Ramos (cell line): Measurements from ENCODE around the gene ADPRM.

Experiments
- in situ Hi-C: fragments of 300-500 bp; cut with MboI; formaldehyde crosslinking; loops from one replicate; pipeline ENCODE4 v1.14.3; 2022; ENCODE audit warnings: low sequenced_read_pairs; ENCODE audit not compliant: unreplicated experiment

The ADPRM gene

GRCh38 chr17:10737736-10738135 lies 40.3 kb downstream of the ADPRM start:
- in situ Hi-C loops: no loop called here

- in situ Hi-C loops: no loop called here
Measured at GRCh38 chr17:10738521-10739258, 41.3 kb downstream of the ADPRM start.

- in situ Hi-C loops: no loop called here
Measured at GRCh38 chr17:10739386-10739785, 42.0 kb downstream of the ADPRM start.

GRCh38 chr17:10741416-10742135 lies 44.2 kb downstream of the ADPRM start:
- in situ Hi-C loops: no loop called here

GRCh38 chr17:10742431-10742830 lies 45.0 kb downstream of the ADPRM start:
- in situ Hi-C loops: no loop called here

GRCh38 chr17:10743316-10744009 lies 46.1 kb downstream of the ADPRM start:
- in situ Hi-C loops: no loop called here

GRCh38 chr17:10744501-10745000 lies 47.2 kb downstream of the ADPRM start:
- in situ Hi-C loops: no loop called here

- in situ Hi-C loops: no loop called here
Measured at GRCh38 chr17:10745231-10745630, 47.8 kb downstream of the ADPRM start.

- in situ Hi-C loops: no loop called here
Measured at GRCh38 chr17:10748531-10749181, 51.3 kb downstream of the ADPRM start.

GRCh38 chr17:10750210-10750609 lies 52.8 kb downstream of the ADPRM start:
- in situ Hi-C loops: no loop called here

- in situ Hi-C loops: no loop called here
Measured at GRCh38 chr17:10751563-10751962, 54.2 kb downstream of the ADPRM start.

GRCh38 chr17:10752696-10753095 lies 55.3 kb downstream of the ADPRM start:
- in situ Hi-C loops: no loop called here

GRCh38 chr17:10754109-10754508 lies 56.7 kb downstream of the ADPRM start:
- in situ Hi-C loops: no loop called here

- in situ Hi-C loops: no loop called here
Measured at GRCh38 chr17:10754861-10755591, 57.6 kb downstream of the ADPRM start.

- in situ Hi-C loops: no loop called here
Measured at GRCh38 chr17:10755592-10756127, 58.3 kb downstream of the ADPRM start.

GRCh38 chr17:10756185-10756584 lies 58.8 kb downstream of the ADPRM start:
- in situ Hi-C loops: no loop called here

- in situ Hi-C loops: no loop called here
Measured at GRCh38 chr17:10756619-10757018, 59.2 kb downstream of the ADPRM start.

- in situ Hi-C loops: no loop called here
Measured at GRCh38 chr17:10757067-10757466, 59.7 kb downstream of the ADPRM start.

- in situ Hi-C loops: no loop called here
Measured at GRCh38 chr17:10757647-10758046, 60.3 kb downstream of the ADPRM start.

- in situ Hi-C loops: no loop called here
Measured at GRCh38 chr17:10758062-10758461, 60.7 kb downstream of the ADPRM start.
